Colonic mucosa (tissue), 4 donors: ENCODE measurements around the gene EPB41L2. TPM values are rescaled to one million over a fixed set of nuclear protein-coding genes. Genes with fewer than 3 reads are reported as not detected.

Experiments used
- DNase-seq: peaks from one replicate; pipeline ENCODE4 v3.0.0-alpha.2; 2020
- H3K27ac ChIP-seq: fragments of 200-600 bp; one replicate; pipeline ENCODE4 v1.8.0; 2021
- H3K27me3 ChIP-seq: fragments of 200-600 bp; one replicate; pipeline ENCODE4 v1.8.0; 2021
- H3K36me3 ChIP-seq: fragments of 200-600 bp; one replicate; pipeline ENCODE4 v1.8.0; 2021
- H3K4me1 ChIP-seq: fragments of 200-600 bp; one replicate; pipeline ENCODE4 v1.8.0; 2021; ENCODE audit warnings: mild to moderate bottlenecking
- H3K4me3 ChIP-seq: fragments of 200-600 bp; one replicate; pipeline ENCODE4 v1.8.0; 2021
- H3K9ac ChIP-seq, 2 donors: one replicate each; pipeline ENCODE4 v1.7.0; 2013; ENCODE audit warnings: control low read depth in 2 of 2, low read depth in 2 of 2, low read length in 2 of 2
- H3K9me3 ChIP-seq: fragments of 200-600 bp; one replicate; pipeline ENCODE4 v1.8.0; 2021
- CTCF ChIP-seq: fragments of 200-600 bp; IDR thresholded peaks from one replicate; pipeline ENCODE4 v1.8.0; 2022; ENCODE audit warnings: antibody characterized with exemption, mild to moderate bottlenecking
- intact Hi-C: fragments of 100-400 bp; cut with DNase I; formaldehyde crosslinking; loops from one replicate; pipeline ENCODE4 v1.14.1; 2022
- total RNA-seq, 2 donors: library from RNA; stranded (reverse); fragmentation: NEBNext Ultra II Directional in 1 of 2; extraction: Animal tissue kit (Norgen Biotek cat#: 25700) in 1 of 2; gene quantifications; one replicate each; pipeline ENCODE4 v1.2.1, GENCODE V29; 2021
- donor health status: healthy.
- donor health status: DM: no; HTN: no; CAD: no.
- donor health status: DM: no; HTN: no; CAD: no.

The EPB41L2 gene
- total RNA-seq, 2 donors from 2014 or later: 106 to 113 TPM

DNA sequence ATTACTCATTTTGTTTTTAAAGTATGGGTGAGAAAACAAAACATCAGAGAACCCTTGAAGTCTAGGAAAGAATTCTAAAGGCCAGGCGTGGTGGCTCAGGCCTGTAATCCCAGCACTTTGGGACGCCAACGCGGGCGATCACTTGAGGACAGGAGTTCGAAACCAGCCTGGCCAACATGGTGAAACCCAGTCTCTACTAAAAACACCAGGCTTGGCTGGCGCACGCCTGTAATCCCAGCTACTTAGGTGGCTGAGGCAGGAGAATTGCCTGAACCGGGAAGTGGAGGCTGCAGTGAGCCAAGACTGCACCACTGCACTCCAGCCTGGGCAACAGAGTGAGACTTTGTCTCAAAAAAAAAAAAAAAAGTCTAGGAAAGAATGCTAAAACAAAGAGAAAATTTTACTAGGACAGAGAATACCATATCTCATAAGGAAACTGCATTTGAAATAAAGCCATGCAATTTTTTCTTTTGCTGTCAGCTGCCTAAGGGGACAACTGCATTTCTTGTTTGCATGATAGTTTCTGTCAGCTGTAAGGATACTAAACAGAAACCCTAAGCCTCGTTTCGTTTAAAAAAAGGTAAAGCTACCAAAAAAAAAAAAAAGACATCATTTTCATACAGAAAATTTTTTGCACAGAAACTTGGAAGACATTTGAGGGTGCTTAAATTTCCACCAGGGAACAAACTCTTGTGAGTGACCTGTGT is 203.7 kb downstream of the EPB41L2 start:
- intact Hi-C loops: no loop called here
- Histone ChIP-seq H3K9me3 (no peaks in the 10 kb centered on the region), H3K27ac (no peak overlapping the region), H3K4me1 (no peaks in the 10 kb centered on the region), H3K4me3 (no peak overlapping the region), H3K36me3 (no peaks in the 10 kb centered on the region), H3K9ac (no peak overlapping the region), H3K27me3 (no peaks in the 10 kb centered on the region)
- TF ChIP-seq CTCF: no peak
- DNase-seq: no peak

DNA sequence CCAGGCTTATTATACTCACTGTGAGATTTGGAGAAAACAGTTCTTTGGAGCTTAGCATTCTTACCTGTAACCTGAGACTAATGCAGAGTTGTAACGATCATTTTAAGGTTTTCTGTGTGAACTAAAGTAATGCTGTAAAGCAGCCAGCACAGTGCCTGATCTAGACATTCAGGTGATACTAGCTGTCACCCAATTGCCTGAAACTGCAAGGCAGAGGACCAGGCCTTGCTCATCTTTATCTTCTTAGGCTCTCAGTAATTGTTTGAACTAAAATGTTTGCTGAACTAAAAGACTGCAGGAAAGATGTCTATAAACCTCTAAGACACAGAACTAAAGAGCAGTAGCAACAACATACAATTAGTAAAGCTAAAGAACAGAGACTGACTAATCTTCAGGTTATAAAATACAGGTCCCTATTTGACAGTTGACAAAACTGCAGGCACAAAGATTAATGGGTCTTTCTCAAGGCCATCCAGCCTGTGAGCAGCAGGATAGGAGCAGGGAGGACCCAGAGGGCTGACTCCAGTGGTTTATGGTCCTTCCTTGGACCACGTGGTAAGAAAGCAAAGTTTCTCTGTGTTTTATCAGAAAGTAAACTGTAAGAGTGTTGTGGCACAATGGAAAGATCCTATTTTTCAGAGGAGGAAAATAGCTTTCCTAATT is 204.4 kb downstream of the EPB41L2 start:
- no peak for DNase-seq
- Histone ChIP-seq H3K4me1 (no peaks in the 10 kb centered on the region), H3K27me3 (no peaks in the 10 kb centered on the region), H3K27ac (no peak overlapping the region), H3K4me3 (no peak overlapping the region), H3K36me3 (no peaks in the 10 kb centered on the region), H3K9me3 (no peaks in the 10 kb centered on the region), H3K9ac (no peak overlapping the region)
- intact Hi-C loops: no loop called here
- no peak for TF ChIP-seq CTCF

GRCh38 chr6:130858054-130858453 is 205.0 kb downstream of the EPB41L2 start:
- intact Hi-C loops: no loop called here
- H3K4me1 ChIP-seq: no peaks in the 10 kb centered on the region
- no peak overlapping the region for H3K27ac ChIP-seq
- no peak for DNase-seq
- H3K9ac ChIP-seq: no peak overlapping the region
- no peaks in the 10 kb centered on the region for H3K27me3 ChIP-seq
- H3K4me3 ChIP-seq: no peak overlapping the region
- H3K36me3 ChIP-seq: no peaks in the 10 kb centered on the region
- H3K9me3 ChIP-seq: no peaks in the 10 kb centered on the region
- no peak for TF ChIP-seq CTCF

- H3K9ac ChIP-seq: no peak overlapping the region
- H3K9me3 ChIP-seq: no peaks in the 10 kb centered on the region
- no peak overlapping the region for H3K27ac ChIP-seq
- no peak for DNase-seq
- H3K36me3 ChIP-seq: no peaks in the 10 kb centered on the region
- H3K4me3 ChIP-seq: no peak overlapping the region
- no peak for TF ChIP-seq CTCF
- intact Hi-C loops: no loop called here
- no peaks in the 10 kb centered on the region for H3K4me1 ChIP-seq
- H3K27me3 ChIP-seq: no peaks in the 10 kb centered on the region
These were observed 209.4 kb downstream of the EPB41L2 start for GRCh38 chr6:130853555-130854183.

DNA sequence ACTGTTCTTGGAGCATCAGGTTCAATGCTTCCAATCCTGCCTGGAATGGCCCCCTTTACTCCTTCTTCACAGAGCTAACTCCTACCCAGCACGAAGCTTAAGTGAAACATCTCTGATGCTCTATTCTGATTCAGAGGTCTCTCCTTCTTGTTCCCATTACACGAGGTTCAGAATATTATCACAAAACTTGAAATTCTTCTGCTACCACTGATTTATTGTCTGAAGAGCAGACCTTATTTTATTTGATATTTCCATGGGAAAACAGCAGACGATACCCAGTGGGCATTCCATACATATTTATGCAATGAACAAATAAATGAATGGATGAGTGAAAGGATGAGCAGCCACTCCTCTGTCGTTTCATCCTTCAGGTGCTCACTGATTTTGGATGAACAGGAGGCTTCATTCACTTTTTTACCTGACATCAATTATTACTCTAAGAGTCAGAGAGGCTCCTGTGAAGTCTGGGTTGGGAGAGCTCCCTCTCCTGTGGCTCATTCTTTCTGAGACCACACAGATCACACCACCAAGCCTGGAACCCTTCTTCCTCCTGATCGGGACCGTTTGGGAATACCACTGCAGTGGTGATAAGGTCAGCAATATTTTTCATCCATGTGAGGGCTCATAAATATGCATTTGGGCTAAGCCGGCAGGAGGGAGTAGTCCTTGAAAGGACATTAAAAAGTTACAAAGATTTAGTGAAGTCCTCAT is 210.0 kb downstream of the EPB41L2 start:
- intact Hi-C loops: no loop called here
- TF ChIP-seq CTCF: no peak
- no peak overlapping the region for H3K27ac ChIP-seq
- H3K4me1 ChIP-seq: no peaks in the 10 kb centered on the region
- DNase-seq: no peak
- H3K4me3 ChIP-seq: no peak overlapping the region
- no peaks in the 10 kb centered on the region for H3K36me3 ChIP-seq
- H3K27me3 ChIP-seq: no peaks in the 10 kb centered on the region
- H3K9ac ChIP-seq: no peak overlapping the region
- H3K9me3 ChIP-seq: no peaks in the 10 kb centered on the region
